H1 (cell line): Measurements from ENCODE around the gene ADAMTS9. TPM values are rescaled to one million over a fixed set of nuclear protein-coding genes. Genes with fewer than 3 reads are reported as not detected.

Experiments used
- CTCF ChIA-PET: fragments of 300-600 bp; sonication (Branson Sonifier 250); formaldehyde crosslinking; loops from one replicate; lab custom pipeline; 2021; ENCODE audit not compliant: partially characterized antibody; lab: Charles Lee
- POLR2A ChIA-PET: fragments of 300-600 bp; sonication (Branson Sonifier 250); formaldehyde crosslinking; loops from one replicate; lab custom pipeline; 2021; ENCODE audit warnings: inconsistent platforms; ENCODE audit not compliant: partially characterized antibody; lab: Charles Lee
- DNase-seq, 2 experiments: peaks; one replicate each; pipeline versions ENCODE4 v3.0.0 to v3.0.0-alpha.2; 2010 to 2022; ENCODE audit warnings: low spot score in 2 of 2, low read depth in 1 of 2, mixed read lengths in 1 of 2
- FAIRE-seq: peaks from 2 replicates; lab custom pipeline; 2011; peaks lifted over from hg19 to GRCh38; lab: Jason Lieb, UNC
- H2AFZ ChIP-seq: 2 replicates; pipeline ENCODE4 v1.8.1; 2012; ENCODE audit warnings: low read length, inconsistent platforms
- H2AK5ac ChIP-seq: 2 replicates; pipeline ENCODE4 v1.6.1; 2013; ENCODE audit warnings: low read depth, low read length
- H2BK120ac ChIP-seq: replicated peaks from 2 replicates; pipeline ENCODE3; 2013; ENCODE audit warnings: low read depth, low read length, inconsistent platforms
- H2BK12ac ChIP-seq: 2 replicates; pipeline ENCODE4 v1.6.1; 2013; ENCODE audit warnings: low read depth, low read length
- H2BK15ac ChIP-seq: 2 replicates; pipeline ENCODE4 v1.6.1; 2013; ENCODE audit warnings: low read length
- H2BK20ac ChIP-seq: 2 replicates; pipeline ENCODE4 v1.6.1; 2013; ENCODE audit warnings: low read length
- H2BK5ac ChIP-seq: 2 replicates; pipeline ENCODE4 v1.6.1; 2013; ENCODE audit warnings: low read depth, low read length
- H3K14ac ChIP-seq: 2 replicates; pipeline ENCODE4 v1.6.1; 2013; ENCODE audit warnings: inconsistent platforms; ENCODE audit not compliant: insufficient read length
- H3K18ac ChIP-seq: 2 replicates; pipeline ENCODE4 v1.6.1; 2013; ENCODE audit warnings: low read length; ENCODE audit errors: extremely low read depth
- H3K23ac ChIP-seq: 2 replicates; pipeline ENCODE4 v1.6.1; 2013; ENCODE audit warnings: inconsistent platforms; ENCODE audit not compliant: insufficient read length
- H3K23me2 ChIP-seq: 2 replicates; pipeline ENCODE4 v1.6.1; 2013; ENCODE audit warnings: low read depth, low read length
- H3K27ac ChIP-seq: 2 replicates; pipeline ENCODE4 v1.6.1; 2011; ENCODE audit warnings: low read depth, low read length, inconsistent platforms
- H3K27me3 ChIP-seq, 4 experiments: replicated peaks in 1 of 4; 1 replicate in 1 of 4; 2 replicates in 3 of 4; pipeline versions ENCODE4 v1.6.1 to v1.8.1; 2011 to 2013; ENCODE audit warnings: low read length in 3 of 4, mild to moderate bottlenecking in 3 of 4, inconsistent platforms in 2 of 4, mixed read lengths in 2 of 4, moderate library complexity in 1 of 4; ENCODE audit not compliant: control insufficient read depth in 3 of 4, insufficient read depth in 3 of 4; ENCODE audit errors: extremely low read depth in 1 of 4
- H3K36me3 ChIP-seq, 4 experiments: 2 replicates each; pipeline versions ENCODE4 v1.6.1 to v1.8.1; 2011 to 2013; ENCODE audit warnings: mild to moderate bottlenecking in 4 of 4, low read length in 3 of 4, moderate library complexity in 2 of 4, control low read depth in 1 of 4, inconsistent platforms in 1 of 4; ENCODE audit not compliant: insufficient read depth in 4 of 4, control insufficient read depth in 2 of 4
- H3K4ac ChIP-seq: replicated peaks from 2 replicates; pipeline ENCODE3; 2013; ENCODE audit warnings: low read length, low read depth, mixed read lengths, inconsistent platforms; ENCODE audit not compliant: insufficient read length
- H3K4me1 ChIP-seq, 4 experiments: replicated peaks in 1 of 4; 1 replicate in 1 of 4; 2 replicates in 3 of 4; pipeline versions ENCODE4 v1.6.1 to v1.8.1; 2011 to 2013; ENCODE audit warnings: low read length in 3 of 4, inconsistent platforms in 2 of 4, mixed read lengths in 1 of 4; ENCODE audit not compliant: insufficient read depth in 4 of 4, control insufficient read depth in 3 of 4
- H3K4me2 ChIP-seq, 2 experiments: 2 replicates each; pipeline versions ENCODE4 v1.6.1 to v1.8.1; 2011 to 2013; ENCODE audit warnings: low read depth in 2 of 2, low read length in 2 of 2, control low read depth in 1 of 2, inconsistent platforms in 1 of 2, mild to moderate bottlenecking in 1 of 2; ENCODE audit not compliant: insufficient read depth in 1 of 2
- H3K4me3 ChIP-seq, 4 experiments: fragments of 200-600, 300-600 bp in 1 of 4; sonication (generic), shearing (Covaris generic), sonication (Bioruptor Twin) in 1 of 4; 2 replicates each; pipeline versions ENCODE4 v1.5.1 to v1.8.1; 2011 to 2016; ENCODE audit warnings: low read length in 4 of 4, low read depth in 3 of 4, control low read depth in 2 of 4, inconsistent platforms in 2 of 4, mild to moderate bottlenecking in 2 of 4, mixed read lengths in 1 of 4, moderate library complexity in 1 of 4; ENCODE audit not compliant: insufficient read depth in 2 of 4; ENCODE audit errors: extremely low read depth in 1 of 4
- H3K56ac ChIP-seq: replicated peaks from 2 replicates; pipeline ENCODE3; 2013; ENCODE audit warnings: low read depth, mild to moderate bottlenecking, mixed read lengths, low read length, inconsistent platforms; ENCODE audit not compliant: insufficient read length
- H3K79me1 ChIP-seq: 2 replicates; pipeline ENCODE4 v1.6.1; 2013; ENCODE audit warnings: low read depth, low read length, control low read depth
- H3K79me2 ChIP-seq, 2 experiments: 2 replicates each; pipeline versions ENCODE4 v1.6.1 to v1.8.1; 2012 to 2013; ENCODE audit warnings: low read length in 2 of 2, mild to moderate bottlenecking in 2 of 2, inconsistent platforms in 1 of 2; ENCODE audit not compliant: insufficient read depth in 2 of 2, control insufficient read depth in 1 of 2
- H3K9ac ChIP-seq, 4 experiments: replicated peaks in 1 of 4; 1 replicate in 1 of 4; 2 replicates in 3 of 4; pipeline versions ENCODE4 v1.6.1 to v1.8.1; 2011 to 2013; ENCODE audit warnings: low read depth in 3 of 4, low read length in 3 of 4, control low read depth in 2 of 4, mild to moderate bottlenecking in 2 of 4, moderate library complexity in 2 of 4, inconsistent platforms in 1 of 4; ENCODE audit errors: extremely low read depth in 1 of 4
- H3K9me3 ChIP-seq, 2 experiments: 2 replicates each; pipeline versions ENCODE4 v1.6.1 to v1.8.1; 2012 to 2013; ENCODE audit warnings: mild to moderate bottlenecking in 2 of 2, moderate library complexity in 2 of 2, control low read depth in 1 of 2, inconsistent platforms in 1 of 2, low read depth in 1 of 2, low read length in 1 of 2, mixed read lengths in 1 of 2; ENCODE audit not compliant: insufficient read depth in 2 of 2
- H4K20me1 ChIP-seq, 2 experiments: replicated peaks in 1 of 2; 2 replicates each; pipeline versions ENCODE3 to v1.8.1; 2011 to 2013; ENCODE audit warnings: inconsistent platforms in 2 of 2, low read length in 2 of 2, mild to moderate bottlenecking in 1 of 2; ENCODE audit not compliant: insufficient read depth in 2 of 2, control insufficient read depth in 1 of 2
- H4K5ac ChIP-seq: 2 replicates; pipeline ENCODE4 v1.6.1; 2013; ENCODE audit warnings: low read length, low read depth, mixed read lengths, inconsistent platforms; ENCODE audit not compliant: insufficient read length
- H4K8ac ChIP-seq: 2 replicates; pipeline ENCODE4 v1.8.0; 2013; ENCODE audit warnings: mild to moderate bottlenecking, moderate library complexity, low read length, inconsistent platforms; ENCODE audit not compliant: insufficient read depth; ENCODE audit errors: extremely low read depth
- H4K91ac ChIP-seq: replicated peaks from 2 replicates; pipeline ENCODE3; 2013; ENCODE audit warnings: low read length, mixed read lengths, inconsistent platforms; ENCODE audit not compliant: insufficient read length
- CEBPB ChIP-seq: IDR thresholded peaks from 2 replicates; pipeline ENCODE4 v1.6.1; 2012; ENCODE audit warnings: low read depth, low read length
- SP1 ChIP-seq: IDR thresholded peaks from 2 replicates; pipeline ENCODE4 v1.6.1; 2011; ENCODE audit warnings: low read depth, low read length
- WGBS, 2 experiments: shearing (Covaris generic) in 1 of 2; methylation state at CpG; one replicate each; pipeline versions ENCODE4 v1.1.6 to v1.1.7; 2013 to 2015; ENCODE audit warnings: low lambda C conversion rate in 2 of 2, mixed read lengths in 2 of 2, inconsistent platforms in 1 of 2, low coverage in 1 of 2, missing lambda C conversion rate in 1 of 2; ENCODE audit not compliant: insufficient replicate concordance in 2 of 2, insufficient coverage in 1 of 2, insufficient read length in 1 of 2; ENCODE audit errors: extremely low coverage in 1 of 2, missing lambda C conversion rate in 1 of 2; 5-methylcytosine and 5-hydroxymethylcytosine counted together
- polyA plus RNA-seq, 7 experiments: library from polyadenylated mRNA; depleted of rRNA in 3 of 7; stranded (reverse) in 5 of 7; unstranded in 2 of 7; fragments of >200 nt in 5 of 7; fragments of 200-250 nt in 2 of 7; gene quantifications; 1 replicate in 5 of 7; 2 replicates in 1 of 7; 4 replicates in 1 of 7; pipeline versions ENCODE4 v1.2.1 to v1.2.3, GENCODE V29; 2011 to 2013; ENCODE audit warnings: missing spikeins in 2 of 7, mixed read lengths in 2 of 7
- total RNA-seq: library from RNA; stranded (reverse); fragmentation: NEBNext Ultra II Directional; extraction: Animal tissue kit (Norgen Biotek cat#: 25700); gene quantifications from 2 replicates; pipeline ENCODE4 v1.2.1, GENCODE V29; 2021

The ADAMTS9 gene
- total and polyA plus RNA-seq, 2 of the 8 experiments (the other 6 are each of a cell fraction or from before 2014, with no cell fraction given) = 0.20 to 0.41 TPM

- Histone ChIP-seq H3K4me1 (peaks cover 18 to 27% (median 21%) of the 10 kb centered on the region in 4 experiments), H3K4ac (no peak overlapping the region), H2BK20ac (no peak overlapping the region), H2BK120ac (no peak overlapping the region), H3K14ac (no peak overlapping the region), H3K27me3 (peaks cover 0 to 8% (median 7%) of the 10 kb centered on the region in 4 experiments; a peak in 3 of 7 replicates), H3K4me2 (no peak overlapping the region), H2AFZ (no peak overlapping the region), H3K9me3 (no peaks in the 10 kb centered on the region), H4K5ac (no peak overlapping the region), H3K27ac (no peak overlapping the region), H2BK12ac (no peak overlapping the region), H3K79me1 (no peaks in the 10 kb centered on the region), H3K56ac (no peak overlapping the region), H3K9ac (no peak overlapping the region), H2AK5ac (no peak overlapping the region), H3K23me2 (no peaks in the 10 kb centered on the region), H4K91ac (no peak overlapping the region), H2BK5ac (no peak overlapping the region), H4K20me1 (no peaks in the 10 kb centered on the region), H3K18ac (no peak overlapping the region), H4K8ac (no peak overlapping the region), H2BK15ac (no peak overlapping the region), H3K79me2 (no peaks in the 10 kb centered on the region), H3K36me3 (no peaks in the 10 kb centered on the region), H3K23ac (no peak overlapping the region), H3K4me3 (no peak overlapping the region)
- CTCF ChIA-PET = interaction anchor here (1.4 to 3.4 kb wide), 2 partner anchors 9 to 40 kb away, joined by 4 to 17 read pairs; no protein-coding TSS in a partner anchor
- WGBS, 2 experiments = 98% methylated on average over 2 of the region's 2 CpGs; no CpG with 5 or more reads in 1 of the 2 experiments
- TF ChIP-seq SP1 (no peak), CEBPB (no peak)
- DNase-seq (no peak), FAIRE-seq (no peak)
- POLR2A ChIA-PET = no interaction called here
Measured at GRCh38 chr3:64493149-64493548, 194.7 kb downstream of the ADAMTS9 start.
